GM21526 (cell line): ENCODE results near the gene MRAS.

ENCODE experiments used
- ATAC-seq: cut with Tn5 transposase; IDR thresholded peaks from one replicate; pipeline ENCODE4 v1.9.1; 2021; ENCODE audit warnings: moderate library complexity; ENCODE audit not compliant: unreplicated experiment, low FRiP score

Gene MRAS

GRCh38 chr3:138338811-138339210 lies 9.6 kb upstream of the MRAS start:
- ATAC-seq = no peak

DNA sequence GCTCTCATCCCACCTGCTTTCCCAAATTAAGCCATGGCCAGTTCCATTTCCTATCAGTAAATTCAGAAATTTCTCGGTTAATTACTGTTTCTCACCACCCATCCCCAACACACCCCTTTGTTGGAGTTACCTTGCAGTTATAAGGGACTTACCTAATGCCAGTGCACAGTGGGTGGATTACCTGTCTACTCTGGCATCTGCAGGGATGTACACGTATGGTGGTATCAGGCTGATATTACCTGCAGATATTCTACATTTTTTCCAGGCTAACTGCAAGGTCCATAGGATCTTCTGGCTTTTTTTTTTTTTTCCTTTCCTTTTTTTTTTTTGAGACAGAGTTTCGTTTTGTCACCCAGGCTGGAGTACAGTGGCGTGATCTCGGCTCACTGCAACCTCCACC lies 7.9 kb upstream of the MRAS start:
- no peak for ATAC-seq

GRCh38 chr3:138344754-138345153 lies 3.6 kb upstream of the MRAS start:
- ATAC-seq = no peak

GRCh38 chr3:138348754-138349739 lies 668 bp downstream of the MRAS start:
- no peak for ATAC-seq

DNA sequence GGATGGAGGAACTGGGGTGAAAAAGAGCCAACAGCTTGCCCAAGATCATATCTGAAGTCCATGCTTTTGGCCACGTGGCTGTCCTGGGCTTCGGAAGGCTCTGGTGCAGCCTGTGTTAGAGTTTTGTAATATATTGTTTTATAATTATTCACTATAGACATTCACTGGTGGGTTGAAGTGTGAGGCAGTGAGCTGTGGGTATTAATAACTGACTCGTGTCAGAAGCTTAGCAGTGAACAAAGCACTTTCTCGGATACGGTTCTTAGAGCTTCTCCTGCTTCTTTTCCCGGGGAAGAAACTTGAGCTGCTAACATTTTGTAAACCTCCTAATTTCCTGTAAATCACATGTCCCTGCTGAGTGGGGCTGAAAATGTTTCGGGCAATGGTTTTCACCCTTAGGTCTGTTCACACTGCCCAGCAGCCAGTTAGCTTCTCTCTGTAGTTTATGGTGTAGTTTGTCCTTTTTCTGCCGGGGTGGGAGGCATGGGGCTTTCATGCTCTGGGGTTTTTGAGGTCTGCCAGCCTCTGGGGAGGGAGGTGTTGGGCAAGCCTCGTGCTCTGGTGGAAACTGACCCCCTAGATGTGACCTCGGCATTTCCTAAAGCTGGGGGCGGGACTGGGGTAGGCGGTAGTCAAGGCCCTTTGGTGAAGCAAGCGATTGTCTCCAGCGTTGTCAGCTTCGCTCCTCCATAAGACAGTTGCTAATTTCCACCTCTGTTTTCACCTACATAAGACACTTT lies 1.7 kb downstream of the MRAS start:
- no peak for ATAC-seq

- ATAC-seq = no peak
These were observed 2.8 kb downstream of the MRAS start for GRCh38 chr3:138351151-138351550.

DNA sequence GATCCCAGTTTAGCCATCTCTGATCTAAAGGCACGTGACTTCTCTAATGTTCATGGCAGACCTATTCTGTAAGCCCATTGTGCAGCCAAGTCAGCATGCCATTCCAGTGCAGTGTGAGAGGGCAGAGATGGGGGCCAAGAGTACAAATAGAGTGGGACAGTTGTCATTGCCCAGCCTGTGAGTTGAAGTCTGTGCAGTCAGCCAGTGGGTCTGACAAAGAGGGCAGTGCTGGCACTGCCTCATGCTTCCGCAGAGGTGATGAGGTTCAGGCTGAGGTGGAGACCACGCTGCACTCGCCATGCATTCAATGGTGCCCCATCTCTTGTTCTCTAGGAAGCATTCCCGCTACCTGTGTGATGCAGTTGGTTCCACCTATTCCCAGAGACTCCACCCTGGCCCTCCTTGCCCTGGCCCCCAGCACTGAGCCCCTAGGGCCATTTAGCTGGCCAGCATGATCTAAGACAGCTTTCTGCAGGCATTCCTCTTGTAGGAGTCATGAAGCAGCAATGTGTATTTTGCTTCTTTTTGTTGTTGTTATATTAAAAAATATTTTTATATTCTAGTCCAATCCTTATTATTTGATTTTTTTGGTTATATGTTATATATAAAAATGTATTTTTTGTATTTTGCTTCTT lies 3.7 kb downstream of the MRAS start:
- ATAC-seq = no peak

- ATAC-seq = no peak
These were observed 6.0 kb downstream of the MRAS start for GRCh38 chr3:138354376-138354775.

DNA sequence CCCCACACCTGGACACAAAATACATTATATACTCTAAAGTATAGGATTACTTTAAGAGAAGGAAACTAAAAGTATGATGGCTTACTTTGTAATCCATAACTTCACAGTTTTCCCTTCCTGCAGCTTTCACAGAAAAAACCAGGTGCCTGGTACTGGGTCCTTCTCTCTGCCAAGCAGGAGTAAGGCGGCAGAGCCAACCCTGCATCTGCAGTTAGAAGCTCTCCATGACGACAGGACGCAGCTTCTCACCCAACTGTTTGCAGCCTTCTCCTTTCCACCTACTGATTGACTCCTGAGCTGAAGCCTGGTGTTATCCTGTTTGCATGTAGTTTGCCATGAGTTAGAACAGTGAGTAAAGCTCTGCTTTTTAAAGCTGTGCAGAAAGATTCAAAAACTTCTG lies 6.7 kb downstream of the MRAS start:
- ATAC-seq = no peak

DNA sequence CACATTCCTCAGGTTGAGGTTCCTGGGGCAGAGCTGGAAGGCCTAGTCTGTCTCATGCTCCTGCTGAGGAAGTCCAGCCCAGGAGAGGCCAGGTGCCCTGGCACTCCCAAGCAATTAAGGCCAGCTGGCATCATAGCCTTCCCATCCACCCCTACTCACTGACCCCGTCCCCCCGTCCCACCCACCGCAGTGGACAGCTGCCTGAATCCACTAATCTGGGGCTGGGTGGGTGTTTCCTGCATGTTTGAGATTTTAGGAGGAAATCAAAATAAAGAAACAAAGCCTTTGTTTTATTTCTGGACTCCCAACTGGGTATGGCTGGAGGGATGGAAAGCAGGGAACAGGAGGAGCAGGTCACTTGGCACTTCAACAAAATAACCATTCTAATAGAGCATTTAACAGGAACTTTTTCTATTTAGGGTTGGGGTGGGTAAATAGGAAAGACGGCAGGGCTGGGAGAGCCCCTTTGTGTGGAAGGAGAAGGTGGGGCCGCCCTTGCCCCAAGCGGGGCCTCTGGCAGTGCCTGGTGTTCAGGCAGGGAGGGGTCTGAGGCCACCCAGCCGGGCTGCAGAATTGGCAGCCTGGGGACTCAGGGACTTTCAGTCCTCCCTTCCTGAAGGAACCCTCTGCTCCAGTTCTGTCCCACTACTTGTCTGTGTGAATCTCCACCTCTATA lies 8.5 kb downstream of the MRAS start:
- no peak for ATAC-seq

- ATAC-seq = no peak
These were observed 11.0 kb downstream of the MRAS start for GRCh38 chr3:138359148-138359918.

- ATAC-seq = no peak
These were observed 11.8 kb downstream of the MRAS start for GRCh38 chr3:138359919-138360868.

DNA sequence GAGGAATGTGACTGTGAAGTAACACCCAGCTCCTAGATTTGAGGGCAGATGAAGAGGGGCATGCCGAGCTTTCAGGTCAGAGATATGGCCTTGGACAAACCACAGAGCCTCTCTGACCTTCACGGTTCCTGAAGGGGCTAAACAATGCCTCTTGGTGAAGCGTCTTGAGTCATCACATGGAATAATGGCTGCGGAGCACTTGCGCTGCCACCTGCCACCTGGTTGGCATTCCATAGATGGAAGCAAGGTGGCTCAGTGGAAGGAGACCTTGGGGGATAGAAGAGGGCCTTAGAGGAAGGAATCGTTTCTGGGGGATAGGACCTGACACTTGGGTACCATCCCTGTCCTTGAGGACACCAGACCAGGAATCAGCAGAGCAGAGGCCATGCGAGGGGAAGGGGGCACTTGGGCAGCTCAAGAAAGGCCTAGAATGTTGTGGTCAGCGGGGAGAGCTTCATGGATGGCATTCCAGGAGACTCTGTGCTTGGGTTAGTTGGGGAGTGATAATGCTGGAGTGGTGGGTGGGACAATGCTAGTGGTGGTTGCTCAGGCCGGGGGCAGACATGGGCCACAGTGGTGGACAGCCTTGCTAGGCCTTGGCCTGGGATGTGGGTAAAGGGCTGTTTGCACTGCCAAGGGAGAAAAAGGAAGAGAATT lies 12.6 kb downstream of the MRAS start:
- ATAC-seq = no peak

GRCh38 chr3:138361561-138361971 lies 13.2 kb downstream of the MRAS start:
- ATAC-seq = no peak

GRCh38 chr3:138362538-138362937 lies 14.2 kb downstream of the MRAS start:
- ATAC-seq = no peak

DNA sequence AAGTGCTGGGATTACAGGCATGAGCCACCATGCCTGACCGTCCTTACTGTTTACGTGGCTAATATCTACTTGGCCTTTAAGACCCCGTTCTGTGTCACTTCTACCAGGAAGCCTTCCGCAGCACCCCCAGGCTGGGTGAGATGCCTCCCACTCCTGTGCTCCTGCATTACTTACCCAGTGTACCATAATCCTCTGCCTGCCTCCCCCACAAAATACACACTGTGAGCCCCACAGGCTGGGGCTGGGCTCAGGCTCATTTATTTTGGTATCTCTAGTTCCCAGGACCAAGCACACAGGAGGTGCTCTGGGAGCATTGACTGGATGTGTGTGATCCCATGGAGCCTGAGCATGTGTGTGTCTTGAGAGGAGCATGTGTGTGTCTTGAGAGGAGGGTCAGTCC lies 14.9 kb downstream of the MRAS start:
- no peak for ATAC-seq

- no peak for ATAC-seq
These were observed 16.2 kb downstream of the MRAS start for GRCh38 chr3:138364356-138365252.
